GM21360 (cell line): ENCODE measurements around the gene HILPDA.
A peak's percentile ranks its signal among the peaks of the same experiment; 100 is the strongest.

Experiments used
- ATAC-seq: cut with Tn5 transposase; IDR thresholded peaks from one replicate; pipeline ENCODE4 v1.9.1; 2021; ENCODE audit warnings: mild to moderate bottlenecking, moderate library complexity; ENCODE audit not compliant: unreplicated experiment

HILPDA gene, protein sequence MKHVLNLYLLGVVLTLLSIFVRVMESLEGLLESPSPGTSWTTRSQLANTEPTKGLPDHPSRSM

DNA sequence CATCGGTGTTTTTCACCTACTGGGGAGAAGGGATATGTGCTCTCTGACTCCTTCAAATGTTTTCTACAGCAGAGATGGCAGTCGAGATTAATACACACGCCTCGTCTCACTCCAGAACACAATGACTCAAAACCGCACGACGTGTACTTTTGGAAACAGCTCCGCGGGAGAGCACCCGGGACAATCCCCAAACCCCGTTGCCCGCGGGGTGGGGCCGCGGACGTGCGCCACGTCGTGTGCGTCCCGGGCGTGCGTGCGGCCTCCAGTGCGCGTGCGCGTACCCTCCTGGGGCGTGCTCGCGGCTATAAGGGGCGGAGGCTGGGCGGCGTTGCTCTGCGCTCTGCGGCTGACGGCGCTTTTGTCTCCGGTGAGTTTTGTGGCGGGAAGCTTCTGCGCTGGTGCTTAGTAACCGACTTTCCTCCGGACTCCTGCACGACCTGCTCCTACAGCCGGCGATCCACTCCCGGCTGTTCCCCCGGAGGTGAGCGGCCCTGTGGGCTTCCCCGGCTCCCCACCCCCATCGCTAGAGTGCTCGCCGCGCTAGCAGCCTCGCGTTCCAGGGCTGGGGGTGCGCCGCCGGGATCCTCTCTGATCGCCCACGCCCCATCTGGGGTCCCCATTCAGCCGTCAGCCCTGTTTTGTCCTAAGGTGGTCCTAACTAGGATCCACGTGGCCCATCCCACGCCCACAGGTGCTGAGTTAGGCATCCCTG lies at the start of gene HILPDA:
HILPDA (plus strand) TSS at position 336 of the 712 bp plus-strand sequence. CDS start 1,391 bp downstream, outside the sequence.
- peak; percentile 79 for ATAC-seq

DNA sequence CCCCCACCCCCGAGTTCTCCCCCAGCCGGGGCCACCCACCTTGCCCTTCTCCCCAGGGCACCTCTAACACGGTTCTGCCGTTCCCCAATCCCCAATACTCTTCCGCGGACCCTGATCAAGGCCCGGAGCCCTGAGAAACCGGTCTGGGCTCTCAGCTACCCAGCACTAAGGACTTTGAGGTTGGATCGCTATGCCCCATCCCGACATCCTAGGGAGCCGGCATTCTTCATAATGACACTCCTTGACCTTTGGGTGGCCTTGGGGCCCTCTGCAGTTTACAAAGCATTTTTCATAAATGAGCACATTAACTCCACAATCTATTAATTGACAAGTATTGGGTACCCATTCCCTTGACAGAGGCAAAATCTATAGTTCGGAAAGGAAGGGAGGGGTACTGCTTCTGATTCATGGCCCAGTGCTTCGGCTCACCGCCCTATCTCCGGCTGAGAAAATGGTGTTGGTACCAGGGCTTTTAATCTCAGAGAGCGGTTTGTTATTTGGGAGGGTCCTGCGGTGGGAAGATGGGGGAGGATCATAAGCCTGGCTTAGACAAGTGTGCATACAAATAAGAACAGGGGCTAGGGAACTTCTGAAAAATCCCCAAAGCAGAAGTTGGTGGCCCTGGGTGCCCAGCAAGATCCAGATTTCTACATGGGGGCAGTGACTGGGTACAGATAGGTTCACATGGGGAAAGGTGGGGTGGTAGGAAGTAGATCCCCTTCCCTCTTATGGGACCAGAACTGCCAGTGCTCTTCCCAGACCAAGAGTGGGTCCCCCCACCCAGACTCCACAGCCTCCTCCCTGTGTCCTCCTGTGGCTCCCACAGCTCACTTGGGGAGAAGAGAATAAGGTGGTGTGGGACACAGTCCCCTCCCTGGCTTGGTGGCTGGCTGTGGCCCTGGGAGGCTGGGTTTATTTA lies 49.1 kb upstream of the HILPDA start:
- ATAC-seq: no peak

DNA sequence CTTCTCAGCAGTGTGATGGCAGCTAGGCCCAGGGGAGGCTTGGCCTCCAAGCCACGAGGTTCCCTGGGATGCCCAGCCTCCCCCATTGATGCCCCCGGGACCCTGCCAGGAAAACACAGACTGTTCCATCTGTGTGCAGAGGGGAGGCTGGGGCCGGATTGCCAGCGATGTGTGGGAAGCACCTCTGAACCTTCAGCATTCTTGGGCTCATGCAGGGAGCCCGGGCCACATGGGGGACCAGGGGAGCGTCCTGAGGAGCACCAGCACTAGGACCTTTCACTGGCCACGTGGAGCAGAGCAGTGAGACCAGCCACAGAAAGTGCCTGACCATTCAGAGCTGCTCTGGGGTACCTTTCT lies 48.5 kb upstream of the HILPDA start:
- no peak for ATAC-seq

DNA sequence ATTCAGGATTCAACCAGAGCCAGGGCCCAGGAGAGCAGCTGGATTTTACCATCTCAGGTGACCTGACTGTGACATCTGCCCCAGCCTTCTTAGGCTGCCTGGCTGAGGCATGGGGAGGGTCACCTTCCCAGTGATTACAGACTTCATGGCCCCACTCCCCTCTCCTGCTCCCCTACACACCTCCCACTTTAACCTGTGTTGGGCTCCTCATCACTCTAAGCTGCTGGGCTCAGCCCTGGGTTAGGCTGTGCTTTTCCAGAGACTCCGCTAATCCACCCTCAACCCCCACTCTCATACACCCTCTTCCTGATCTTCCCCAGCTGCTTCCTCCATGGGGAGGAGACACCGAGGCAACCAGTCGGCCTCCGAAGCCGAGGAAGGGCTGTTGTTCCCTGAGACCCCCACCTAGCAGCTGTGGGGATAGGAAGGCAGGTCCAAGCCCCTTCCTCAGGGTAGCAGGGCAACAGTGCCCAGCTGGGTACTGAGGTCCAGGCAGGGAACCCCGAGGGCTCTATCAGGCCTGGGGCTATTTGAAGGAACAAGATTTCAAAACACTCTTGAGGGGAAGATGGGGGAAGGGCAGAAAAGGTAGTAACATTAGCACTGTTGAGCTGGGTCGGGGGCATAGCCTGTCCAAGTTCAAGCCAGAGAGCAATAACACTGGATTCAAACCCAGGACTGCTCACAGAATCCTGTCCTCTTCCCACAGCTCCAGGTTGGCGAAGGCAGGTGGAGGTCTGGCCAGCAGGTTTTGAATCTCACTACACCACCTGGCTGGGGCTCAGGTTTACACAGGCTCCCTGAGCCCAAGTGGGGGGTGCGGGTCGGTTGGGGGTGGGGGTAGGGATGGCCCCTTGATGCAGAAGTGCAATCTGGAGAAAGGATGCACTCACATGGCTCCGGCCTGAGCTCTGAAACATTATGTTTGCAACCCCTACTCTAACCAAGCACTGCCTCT lies 47.6 kb upstream of the HILPDA start:
- no peak for ATAC-seq

DNA sequence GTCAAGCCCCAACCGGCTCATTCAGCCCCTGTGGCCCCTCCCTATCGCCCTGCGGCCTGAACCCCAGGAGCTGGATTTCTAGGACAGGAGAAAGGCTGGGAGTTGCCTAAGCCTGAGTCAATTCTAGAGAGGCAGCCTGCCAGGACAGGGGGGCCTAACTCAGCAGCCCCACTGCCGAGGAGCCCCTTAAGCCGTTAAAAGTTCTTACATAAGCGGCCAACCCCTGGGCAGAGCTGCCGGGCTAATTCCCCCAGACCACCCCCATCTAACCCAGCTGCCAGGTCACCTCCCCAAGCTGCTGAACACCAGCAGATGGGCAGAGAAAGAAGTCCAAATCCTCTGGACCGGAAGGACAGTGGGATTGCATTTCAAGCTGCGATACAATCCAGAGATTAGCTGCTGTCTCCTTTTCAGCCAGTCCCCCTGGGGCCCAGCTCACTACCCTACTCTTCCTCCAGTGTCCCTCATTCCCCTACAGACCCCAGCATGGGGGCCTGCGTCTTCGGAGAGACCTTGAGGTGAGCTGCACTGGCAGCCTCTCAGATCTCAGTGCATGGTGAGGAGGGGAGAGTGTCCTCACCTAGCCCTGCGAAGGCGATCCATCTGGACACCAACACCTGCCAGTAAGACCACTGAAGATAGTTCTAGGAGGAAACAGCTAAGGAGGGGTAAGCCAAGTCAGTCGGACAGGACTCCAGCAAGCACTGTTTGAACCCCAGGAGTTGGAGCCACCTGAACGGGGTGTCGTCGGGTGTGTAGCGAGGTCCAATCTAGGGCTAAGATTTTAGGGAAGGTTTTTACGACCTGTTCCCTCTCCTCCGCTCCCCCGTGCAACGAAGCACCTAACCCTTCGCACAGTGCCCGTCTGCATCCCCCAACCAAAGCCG lies 46.7 kb upstream of the HILPDA start:
- ATAC-seq: no peak

DNA sequence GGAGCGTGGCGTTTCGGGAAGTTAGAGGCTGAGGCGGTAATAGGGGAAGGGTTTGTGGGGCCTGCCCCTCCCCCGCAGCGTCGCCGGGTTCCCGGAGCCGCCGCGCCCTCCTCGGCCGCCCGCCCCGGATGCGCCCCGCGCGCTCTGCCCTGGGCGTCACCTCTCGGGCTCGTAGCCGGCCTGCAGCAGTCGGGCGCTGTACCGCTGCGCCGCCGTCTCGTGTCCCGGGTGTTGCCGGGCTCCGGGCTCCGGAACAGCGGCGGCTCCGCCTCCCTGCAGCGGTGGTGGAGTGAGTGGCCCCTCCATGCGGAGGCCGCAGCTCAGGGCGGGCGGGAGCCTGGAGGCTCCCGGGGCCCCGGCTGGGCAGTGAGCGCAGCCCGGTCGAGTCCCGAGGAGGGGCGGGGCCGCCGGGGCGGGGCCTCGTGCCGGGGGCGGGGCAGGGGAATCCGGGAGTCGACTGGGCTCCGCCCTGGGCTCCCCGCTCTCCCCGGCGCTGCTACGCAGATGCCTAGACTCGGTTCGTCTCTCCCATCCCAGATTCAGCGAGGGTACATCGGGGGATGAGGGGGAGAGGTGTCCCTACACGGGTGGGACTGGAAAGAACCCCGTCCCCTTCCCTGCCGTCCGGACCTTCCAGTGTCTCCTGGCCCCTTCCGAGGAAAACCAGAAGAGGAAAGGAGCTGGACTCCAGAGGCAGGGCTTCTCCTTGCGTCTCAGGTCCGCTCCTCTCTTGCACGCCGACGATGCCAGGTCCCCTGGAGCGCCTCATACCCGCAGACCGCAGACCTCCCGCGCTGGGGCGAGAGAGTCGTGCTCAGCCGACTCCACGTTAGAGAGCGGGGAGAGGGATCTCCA lies 45.9 kb upstream of the HILPDA start, which contains the start of gene IMPDH1:
IMPDH1 (minus strand) TSS at position 387 of the 855 bp plus-strand sequence; CDS start at position 306, 81 bp downstream.
- ATAC-seq: peak; percentile 65

DNA sequence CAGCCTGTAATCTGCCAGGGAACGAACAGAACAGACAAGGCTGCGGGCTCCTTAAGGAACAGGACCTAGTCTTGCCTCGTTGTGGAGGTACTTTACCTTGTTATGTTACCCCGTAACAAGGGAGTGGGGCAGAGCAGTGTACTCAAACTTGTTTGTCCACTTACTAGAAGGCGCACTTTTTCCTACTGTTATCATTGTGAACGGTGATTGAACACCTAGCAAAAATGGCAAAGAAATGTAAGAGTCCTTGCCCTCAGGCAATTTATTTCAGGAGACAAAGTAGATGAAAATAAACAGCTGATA lies 45.3 kb upstream of the HILPDA start:
- no peak for ATAC-seq

DNA sequence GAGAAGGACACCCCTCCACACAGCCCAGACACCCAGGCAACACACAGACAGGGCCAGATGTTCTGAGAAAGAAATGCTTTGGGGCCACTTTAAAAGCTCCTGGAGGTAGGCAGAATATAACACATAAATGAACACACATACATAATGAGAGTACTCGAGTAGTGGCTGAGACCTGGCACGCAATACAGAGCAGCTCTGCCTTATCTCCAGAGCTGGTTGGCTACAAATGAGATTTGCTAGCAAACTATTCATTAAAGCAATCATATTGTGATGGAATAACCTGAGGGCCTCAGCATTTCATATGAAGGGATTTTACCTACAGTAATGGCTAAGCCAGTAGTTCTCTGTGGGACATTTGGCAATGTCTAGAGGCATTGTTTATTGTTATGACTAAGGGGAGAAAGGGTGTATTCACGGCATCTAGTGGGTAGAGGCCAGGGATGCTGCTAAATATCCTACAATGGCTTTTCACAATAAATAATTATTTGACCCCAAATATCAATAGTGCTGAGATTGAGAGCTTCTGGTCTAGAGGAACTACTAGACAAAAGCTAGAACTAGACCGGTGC lies 40.4 kb upstream of the HILPDA start:
- no peak for ATAC-seq

DNA sequence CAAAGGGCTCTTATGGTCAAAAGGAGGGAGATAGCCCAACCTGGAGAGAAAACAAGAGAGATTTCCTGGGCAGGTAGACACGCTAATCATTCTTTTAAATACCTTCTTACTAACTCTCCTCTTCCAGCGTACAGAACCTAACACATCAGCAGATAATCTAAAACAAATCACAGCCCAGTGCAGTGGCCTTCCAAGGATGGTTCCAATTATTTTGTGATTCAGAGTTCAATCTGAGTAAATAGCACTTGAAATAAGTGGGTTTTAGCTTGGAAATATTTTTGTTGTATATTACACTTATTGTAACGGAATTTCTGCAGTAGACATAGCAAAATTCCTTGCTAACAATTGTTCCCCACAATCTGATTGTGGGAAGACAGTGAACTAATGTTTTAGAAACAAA lies 38.6 kb upstream of the HILPDA start:
- no peak for ATAC-seq

DNA sequence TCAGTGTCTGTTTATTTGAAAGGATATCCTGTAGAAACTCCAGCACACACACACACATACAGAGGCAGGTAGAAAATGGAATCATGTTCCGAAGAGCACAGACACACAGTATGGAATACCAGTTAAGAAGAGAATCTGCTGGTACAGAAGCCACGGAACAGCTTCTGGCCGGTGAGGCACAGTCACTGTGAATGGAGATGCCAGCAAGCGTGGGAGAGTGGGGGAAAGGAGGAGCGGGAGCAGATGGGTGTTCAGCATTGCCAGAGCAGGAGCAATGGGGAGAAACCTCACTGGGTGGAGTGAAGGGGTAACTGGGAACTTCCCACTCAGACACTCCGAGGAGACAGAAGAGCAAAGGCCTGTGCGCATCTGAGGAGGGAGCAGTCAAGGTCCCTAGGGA lies 36.4 kb upstream of the HILPDA start:
- no peak for ATAC-seq

DNA sequence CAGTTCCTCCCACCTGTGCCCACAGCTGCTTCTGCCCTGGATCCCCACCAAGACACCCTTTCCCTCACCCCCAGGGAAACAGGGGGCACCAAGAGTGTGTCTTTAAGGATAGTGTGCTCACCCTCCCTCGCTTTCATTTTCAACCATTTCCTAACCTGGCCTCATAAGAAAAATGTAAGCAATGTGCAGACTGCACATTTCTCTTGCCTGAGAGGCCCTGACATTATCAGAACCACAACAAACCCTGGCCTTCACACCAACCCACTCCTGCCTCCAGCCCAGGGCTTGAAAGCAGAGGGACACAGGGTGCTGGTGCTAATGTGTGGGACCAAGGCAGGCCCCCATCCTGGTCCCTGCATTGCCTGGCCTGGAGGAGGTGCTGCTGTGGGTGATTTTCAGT lies 34.9 kb upstream of the HILPDA start:
- no peak for ATAC-seq

DNA sequence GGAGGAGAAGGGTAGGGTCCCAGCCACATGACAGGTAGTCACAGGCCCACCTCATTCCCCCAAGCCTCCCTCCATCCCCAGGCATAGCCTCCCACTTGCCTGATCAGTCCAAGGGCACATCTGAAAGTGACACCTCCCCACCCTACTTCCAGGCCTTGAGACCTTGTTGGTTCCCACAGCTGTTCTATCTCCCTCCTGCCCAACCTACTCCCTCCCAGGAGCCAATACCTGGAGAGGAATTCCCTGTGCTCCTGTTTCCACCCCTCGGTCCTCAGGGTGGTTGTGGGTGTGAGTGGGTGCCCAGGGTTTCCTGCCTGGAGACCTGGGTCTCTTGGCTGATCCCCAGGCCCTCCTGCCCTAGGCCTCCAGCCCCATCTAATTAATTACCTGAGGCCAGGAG lies 34.3 kb upstream of the HILPDA start:
- ATAC-seq: no peak

DNA sequence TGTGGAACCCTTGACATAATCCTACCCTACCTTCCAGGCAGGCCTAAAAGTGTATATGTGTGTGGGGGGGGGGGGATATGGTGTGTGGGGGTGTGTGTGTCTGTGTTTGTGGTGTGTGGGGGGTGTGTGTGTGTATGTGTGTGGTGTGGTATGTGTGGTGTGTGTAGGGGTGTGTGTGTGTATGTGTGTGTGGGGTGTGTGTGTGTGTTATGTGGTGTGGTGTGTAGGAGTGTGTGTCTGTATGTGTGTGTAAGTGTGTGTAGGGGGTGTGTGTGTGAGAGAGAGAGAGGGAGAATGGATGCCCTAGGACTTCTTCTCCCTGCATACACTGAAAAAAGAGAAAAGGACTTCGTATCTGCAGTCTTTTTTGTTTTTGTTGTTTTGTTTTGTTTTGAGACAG lies 33.6 kb upstream of the HILPDA start:
- no peak for ATAC-seq

DNA sequence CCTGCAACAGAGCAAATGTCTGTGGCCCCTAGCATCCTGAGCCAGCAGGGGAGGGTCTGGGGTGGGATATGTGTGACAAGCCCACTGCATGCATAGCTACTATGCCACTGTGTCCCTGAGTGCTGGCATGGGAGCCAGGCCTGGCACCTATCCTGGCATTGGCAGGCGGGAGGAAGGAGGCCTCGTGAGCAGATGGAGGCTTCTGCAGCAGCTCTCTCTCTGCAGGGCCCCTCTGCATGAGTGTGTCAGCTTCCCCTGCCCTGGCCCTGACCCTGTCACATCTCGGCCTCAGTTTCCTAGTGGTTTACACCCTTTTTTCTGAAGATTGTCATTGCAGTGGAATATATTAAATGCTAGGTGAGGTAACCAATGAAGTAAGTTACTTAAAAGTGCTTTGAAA lies 32.8 kb upstream of the HILPDA start:
- ATAC-seq: no peak

DNA sequence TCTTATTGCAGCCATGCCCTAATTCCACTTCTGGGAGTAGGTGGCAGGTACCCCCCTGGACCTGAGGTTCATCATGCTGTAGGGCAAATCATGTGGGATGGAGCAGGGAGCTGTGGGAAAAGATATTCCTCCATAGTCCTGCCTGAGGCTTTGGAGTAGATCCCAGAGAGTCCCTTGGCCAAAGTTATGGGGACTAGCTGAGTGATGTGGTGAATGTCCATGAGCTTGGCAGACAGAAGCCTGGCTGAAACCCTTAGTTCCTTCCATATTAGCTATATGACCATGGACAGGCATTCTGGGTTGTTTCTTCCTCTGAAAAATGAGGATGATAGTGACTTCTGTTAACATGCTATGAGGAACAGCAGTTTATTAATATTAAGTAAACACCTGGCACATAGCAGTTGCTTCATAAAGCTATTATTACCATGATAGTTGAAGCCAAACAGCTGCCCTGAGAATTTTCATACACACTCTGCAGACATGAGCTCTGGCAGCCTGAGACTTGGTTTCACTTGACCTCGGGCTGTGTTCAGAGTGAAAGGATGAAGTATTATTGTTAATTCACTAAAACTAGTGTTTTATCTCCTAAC lies 30.9 kb upstream of the HILPDA start:
- no peak for ATAC-seq

DNA sequence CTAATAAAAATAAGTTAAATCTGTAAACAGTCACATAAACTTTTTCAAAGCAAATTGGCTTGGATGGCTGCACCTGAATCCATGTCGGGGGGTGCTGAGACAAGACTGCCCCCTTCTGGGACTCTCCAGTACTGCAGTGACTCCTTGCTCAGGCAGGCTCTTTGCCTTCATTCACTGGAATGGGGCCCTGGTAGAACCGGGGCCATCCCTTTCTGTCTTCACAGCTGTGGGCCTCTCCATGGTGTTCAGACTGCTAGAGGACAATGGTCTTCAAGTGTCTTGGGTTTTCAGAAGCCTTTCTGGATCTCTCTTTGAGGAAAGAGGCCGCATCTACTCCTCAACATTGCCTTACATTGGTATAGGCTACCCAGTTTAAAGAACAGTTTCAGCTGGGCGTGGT lies 29.8 kb upstream of the HILPDA start:
- ATAC-seq: peak; percentile 60

DNA sequence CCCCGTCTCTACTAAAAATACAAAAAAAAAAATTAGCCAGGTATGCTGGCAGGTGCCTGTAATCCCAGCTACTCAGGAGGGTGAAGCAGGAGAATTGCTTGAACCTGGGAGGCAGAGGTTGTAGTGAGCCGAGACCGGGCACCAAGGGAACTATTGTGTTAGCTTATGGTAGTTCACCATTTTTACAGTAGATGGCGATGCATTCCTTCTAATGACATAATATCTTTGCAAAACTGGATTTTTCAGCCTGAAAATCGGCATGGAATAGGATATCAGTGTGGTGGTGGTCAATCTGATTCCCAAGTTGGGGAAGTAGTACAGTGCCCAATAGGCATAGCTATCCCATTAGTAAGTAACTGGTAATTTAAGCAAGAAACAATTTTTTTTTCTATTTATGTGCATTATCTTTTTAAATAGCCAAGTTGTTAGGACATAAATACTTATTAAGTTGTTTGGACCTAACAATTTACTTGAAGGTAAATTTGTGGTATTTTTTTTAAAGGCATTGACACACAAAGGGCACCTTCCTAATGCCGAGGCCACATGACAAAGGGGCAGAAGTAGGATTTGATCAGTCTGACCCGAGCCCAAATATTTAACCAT lies 28.3 kb upstream of the HILPDA start:
- ATAC-seq: no peak

DNA sequence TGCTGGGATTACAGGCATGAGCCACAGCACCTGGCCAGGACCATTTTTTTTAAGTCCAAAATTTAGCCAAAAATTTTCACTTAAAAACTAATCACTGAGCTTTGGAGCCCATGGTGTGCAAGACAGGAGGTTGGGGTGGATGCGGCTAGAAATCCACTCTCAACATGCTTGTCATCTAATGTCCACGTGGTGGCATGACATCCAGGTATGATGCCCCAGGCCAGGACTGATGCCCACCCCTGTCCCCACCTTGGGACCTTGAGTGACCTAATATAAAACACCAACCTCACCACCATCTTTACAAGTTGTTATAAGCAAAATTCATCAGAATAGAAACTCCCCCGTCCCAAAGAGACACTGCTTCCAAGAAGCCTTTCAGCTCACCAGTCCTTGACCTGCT lies 25.5 kb upstream of the HILPDA start:
- no peak for ATAC-seq
